ENCODE results near the gene CYP1A2. TPM values are rescaled to one million over a fixed set of nuclear protein-coding genes. Genes with fewer than 3 reads are reported as not detected.

The CYP1A2 gene
- total and polyA plus RNA-seq, 2 of the 13 experiments (the other 11 are each of a cell fraction or from before 2014, with no cell fraction given), result 0.07 TPM; not detected in 1

- TF ChIP-seq PRMT3 (CRISPR knock-in tag; IDR thresholded peaks at IDR 0.05; ENCODE audit: borderline replicate concordance, low read depth) (0 out of 2 replicates have a peak, but pooled peaks have one; percentile 46), DDIT3 (CRISPR knock-in tag; IDR thresholded peaks at IDR 0.05) (no peak), ZNF546 (CRISPR knock-in tag; conservative IDR thresholded peaks at IDR 0.05) (0 out of 2 replicates have a peak, but pooled peaks have one; percentile 20), TFDP2 (CRISPR knock-in tag; IDR thresholded peaks at IDR 0.05) (peak; percentile 53; the same call in 1 of the 2 replicates), CHCHD3 (CRISPR knock-in tag; IDR thresholded peaks at IDR 0.05) (no peak), THAP8 (CRISPR knock-in tag; IDR thresholded peaks at IDR 0.05; ENCODE audit: borderline replicate concordance) (no peak), MLXIP (CRISPR knock-in tag; IDR thresholded peaks at IDR 0.05; ENCODE audit: borderline replicate concordance) (0 out of 2 replicates have a peak, but pooled peaks have one; percentile 24), TP53 (CRISPR knock-in tag; conservative IDR thresholded peaks at IDR 0.05) (0 out of 2 replicates have a peak, but pooled peaks have one; percentile 49), BORCS8-MEF2B (CRISPR knock-in tag; IDR thresholded peaks at IDR 0.05) (peak; percentile 30; the same call in 1 of the 2 replicates), EZH2 (conservative IDR thresholded peaks at IDR 0.05; ENCODE audit: low read depth, low read length) (no peak), ETV5 (CRISPR knock-in tag; IDR thresholded peaks at IDR 0.05; ENCODE audit: borderline replicate concordance) (peak; percentile 62), SP5 (CRISPR knock-in tag; IDR thresholded peaks at IDR 0.05; ENCODE audit: borderline replicate concordance, low read depth) (peak; percentile 46; the same call in 1 of the 2 replicates), MYC (CRISPR knock-in tag; IDR thresholded peaks at IDR 0.05; ENCODE audit: borderline replicate concordance) (peak; percentile 85), HDAC2 (CRISPR knock-in tag; IDR thresholded peaks at IDR 0.05) (peak; percentile 31; the same call in 1 of the 2 replicates), SALL1 (CRISPR knock-in tag; IDR thresholded peaks at IDR 0.05) (peak; percentile 36; the same call in 1 of the 2 replicates), MXI1 (IDR thresholded peaks at IDR 0.05; ENCODE audit: borderline replicate concordance, low read depth, low read length) (0 out of 3 replicates have a peak, but pooled peaks have one; percentile 46), RARA (CRISPR knock-in tag; IDR thresholded peaks at IDR 0.05) (peak; percentile 35; the same call in 1 of the 2 replicates), PHF8 (CRISPR knock-in tag; IDR thresholded peaks at IDR 0.05) (peak; percentile 37; the same call in 1 of the 2 replicates), ELF1 (CRISPR knock-in tag; IDR thresholded peaks at IDR 0.05) (peak; percentile 51; the same call in 1 of the 2 replicates), BHLHE40 (IDR thresholded peaks at IDR 0.05; ENCODE audit: low read length) (peak; percentile 67; the same call in 1 of the 2 replicates), HBP1 (CRISPR knock-in tag; IDR thresholded peaks at IDR 0.05; ENCODE audit: low read depth) (0 out of 2 replicates have a peak, but pooled peaks have one; percentile 36), CREB3 (CRISPR knock-in tag; IDR thresholded peaks at IDR 0.05) (no peak)
Measured at GRCh38 chr15:74783072-74783807, 34.6 kb downstream of the CYP1A2 start (continued).
